Kidney glomerular epithelial cell (primary cell): ENCODE measurements around the gene TIMP1.

Source experiments
- DNase-seq: peaks from one replicate; lab custom pipeline; 2025; lab: John Stamatoyannopoulos, UW

Gene TIMP1

DNA sequence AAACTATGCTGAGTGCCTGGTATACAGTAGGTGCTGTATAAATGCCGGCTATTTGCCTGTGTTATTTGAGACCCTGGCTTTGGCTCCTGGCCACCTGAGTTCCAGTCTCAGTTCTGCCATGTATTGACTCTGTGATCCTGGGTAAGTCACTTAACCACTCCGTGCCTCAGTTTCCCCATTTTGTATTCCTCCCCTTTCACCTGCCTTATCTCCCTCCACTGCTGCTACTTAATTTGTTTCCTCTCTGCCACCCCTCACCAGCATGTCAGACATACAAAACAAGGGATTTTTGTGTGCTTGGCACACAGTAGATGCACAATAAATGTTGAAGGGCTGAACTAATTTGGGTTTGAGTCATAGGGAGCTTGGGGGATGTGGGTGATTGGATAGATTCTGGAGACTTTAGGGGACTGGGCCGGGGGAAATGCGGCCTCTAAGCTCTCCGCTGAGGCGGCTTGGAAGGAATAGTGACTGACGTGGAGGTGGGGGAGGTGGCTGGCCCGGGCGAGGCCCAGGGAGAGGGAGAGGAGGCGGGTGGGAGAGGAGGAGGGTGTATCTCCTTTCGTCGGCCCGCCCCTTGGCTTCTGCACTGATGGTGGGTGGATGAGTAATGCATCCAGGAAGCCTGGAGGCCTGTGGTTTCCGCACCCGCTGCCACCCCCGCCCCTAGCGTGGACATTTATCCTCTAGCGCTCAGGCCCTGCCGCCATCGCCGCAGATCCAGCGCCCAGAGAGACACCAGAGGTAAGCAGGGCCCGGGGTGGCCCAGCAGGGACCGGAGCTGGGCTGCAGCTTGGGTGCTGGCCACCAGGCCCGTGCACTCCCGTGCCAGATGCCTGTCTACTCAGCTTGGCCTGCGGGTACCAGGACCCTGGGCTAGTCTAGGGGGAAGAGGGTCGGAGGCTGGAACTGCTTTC, at the start of gene TIMP1:
Gene TIMP1, plus strand, starts transcription at position 706 of the 917 bp plus-strand sequence. CDS start 980 bp downstream, outside the sequence.
- DNase-seq = peak; percentile 74

DNA sequence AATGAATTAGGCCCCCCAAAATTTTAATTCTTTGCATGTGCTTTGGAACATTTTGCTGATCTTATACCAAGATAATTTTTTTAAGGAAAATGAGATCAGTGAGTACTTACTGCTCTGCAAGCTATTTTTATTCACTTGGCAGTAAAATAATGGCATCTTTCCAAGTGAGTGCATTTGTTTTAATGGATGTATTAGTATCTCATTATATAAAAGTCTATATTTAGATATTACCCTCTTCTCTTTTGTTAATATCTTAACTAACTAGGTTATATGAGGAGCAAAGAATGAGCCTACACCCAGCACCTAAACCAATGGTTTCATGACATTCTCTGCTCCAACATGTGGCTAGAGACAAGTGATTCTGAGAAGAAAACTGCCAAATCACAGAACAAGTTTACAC, 42.4 kb upstream of the TIMP1 start:
- DNase-seq = no peak

- peak; percentile 80 for DNase-seq
Measured at GRCh38 chrX:47540754-47541538, 41.3 kb upstream of the TIMP1 start.

- no peak for DNase-seq
Measured at GRCh38 chrX:47543496-47543895, 38.7 kb upstream of the TIMP1 start.

DNA sequence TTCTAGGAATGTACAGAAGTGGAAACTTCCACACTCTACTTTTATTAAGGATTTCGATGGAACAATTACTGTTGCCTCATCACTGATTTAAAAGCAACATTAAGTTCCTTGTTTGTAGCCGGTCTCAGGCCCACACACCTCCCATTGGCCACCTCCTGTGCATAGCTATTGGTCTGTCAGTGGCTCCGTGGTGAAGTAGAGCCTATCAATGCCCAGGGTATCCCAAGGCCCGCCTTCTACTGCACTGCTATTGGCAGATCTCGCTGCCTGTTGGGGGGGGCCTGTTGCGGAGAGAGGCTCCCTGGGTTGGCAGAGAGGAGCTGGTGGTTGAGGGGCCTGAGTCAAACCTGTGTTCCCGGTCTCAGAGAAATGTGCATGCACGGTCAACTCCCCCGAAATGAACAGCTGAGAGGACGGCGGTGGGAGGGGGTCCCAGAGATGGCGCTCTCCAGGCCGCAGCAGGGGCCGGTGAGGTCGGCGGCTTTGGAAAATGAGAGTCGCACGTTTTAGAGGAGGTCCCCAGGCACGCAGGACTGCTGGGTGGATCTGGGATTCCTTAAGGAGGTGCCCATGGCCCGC, 26.1 kb upstream of the TIMP1 start:
- peak; percentile 87 for DNase-seq

DNA sequence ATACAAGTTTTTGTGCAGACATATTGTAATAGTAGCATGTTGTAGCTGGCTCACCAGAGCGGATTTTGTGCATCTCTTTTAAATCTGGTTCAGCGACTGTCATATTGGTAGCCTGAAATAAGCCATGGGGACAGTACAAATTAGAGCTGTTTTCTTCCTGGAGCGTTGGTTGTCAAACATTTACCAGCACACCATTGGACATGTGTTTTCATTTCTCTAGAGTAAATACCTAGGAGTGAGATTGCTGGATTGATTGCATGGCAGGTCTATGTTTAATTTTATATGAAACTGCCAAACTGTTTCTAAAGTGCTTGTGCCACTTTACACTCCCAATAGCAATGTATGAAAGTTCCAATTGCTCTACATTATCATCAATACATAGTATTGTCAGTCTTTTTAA, 23.8 kb upstream of the TIMP1 start:
- no peak for DNase-seq

DNA sequence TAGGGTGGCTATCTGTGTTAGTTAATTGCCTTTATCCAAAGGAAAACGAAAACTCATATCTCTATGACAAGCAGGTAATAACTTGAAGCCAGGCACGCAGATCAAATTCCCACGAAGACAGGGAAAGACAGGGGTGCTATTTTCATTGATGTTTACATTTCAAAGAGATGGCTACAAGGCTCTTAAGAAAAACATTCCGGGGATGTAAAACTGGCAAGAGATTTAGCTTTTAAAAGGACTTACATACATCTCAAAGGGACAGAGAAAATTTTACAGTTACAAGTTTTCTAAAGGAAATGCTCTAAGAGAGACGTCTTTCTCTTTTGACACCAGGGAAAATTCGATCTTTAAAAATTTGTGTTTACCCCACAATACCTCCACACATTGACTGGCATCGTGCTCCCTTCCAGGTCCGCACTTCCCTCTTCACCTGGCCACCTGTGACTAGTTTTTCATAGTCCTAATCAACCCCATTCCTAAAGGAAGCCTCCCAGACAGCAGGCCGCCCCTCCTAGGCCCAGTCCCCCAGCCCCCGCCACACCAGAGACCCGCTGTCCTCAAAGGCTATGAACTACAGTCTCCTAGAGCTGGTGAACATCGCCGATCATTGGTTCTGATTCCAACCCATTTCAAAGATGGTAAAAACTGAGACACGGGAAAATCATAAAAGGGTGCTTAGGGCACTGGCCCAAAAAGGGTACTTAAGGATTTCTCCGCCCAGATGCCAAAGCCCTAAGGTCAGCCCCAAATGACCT, 21.9 kb upstream of the TIMP1 start:
- DNase-seq = no peak

DNA sequence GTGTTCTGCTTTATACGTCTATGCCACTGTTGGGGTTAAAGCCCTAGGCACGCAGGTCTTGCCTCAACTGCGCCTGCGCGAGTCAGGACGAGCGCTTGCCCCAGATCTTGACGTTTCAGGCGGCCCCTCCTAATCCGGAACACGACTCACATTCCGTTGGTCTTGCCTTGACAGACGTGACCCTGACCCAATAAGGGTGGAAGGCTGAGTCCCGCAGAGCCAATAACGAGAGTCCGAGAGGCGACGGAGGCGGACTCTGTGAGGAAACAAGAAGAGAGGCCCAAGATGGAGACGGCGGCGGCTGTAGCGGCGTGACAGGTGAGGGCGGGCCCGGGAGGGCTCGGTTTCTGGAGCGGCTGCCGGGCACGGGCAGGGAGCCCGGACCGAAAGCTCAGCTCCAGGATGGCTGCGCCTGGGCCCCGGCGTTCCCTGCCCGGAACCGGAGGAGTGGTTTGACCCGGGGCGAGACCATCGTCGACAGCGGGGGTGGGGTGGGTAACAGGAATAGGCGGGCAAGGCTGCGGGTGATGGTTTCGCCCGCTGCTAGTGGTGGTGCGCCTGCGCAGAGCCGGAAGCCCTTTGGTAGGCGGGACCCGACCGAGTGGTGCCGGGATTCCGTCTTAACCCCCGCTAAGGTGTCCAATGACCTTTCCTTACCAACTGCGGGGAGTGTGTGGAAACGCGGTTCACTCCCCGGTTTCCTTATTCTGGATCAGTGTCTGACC, 21.1 kb upstream of the TIMP1 start, which contains the start of gene ARAF:
Gene ARAF, plus strand, starts transcription at position 272 of the 725 bp plus-strand sequence. CDS start 1,763 bp downstream, outside the sequence.
- DNase-seq = peak; percentile 83

- no peak for DNase-seq
Measured at GRCh38 chrX:47561659-47562151, 20.5 kb upstream of the TIMP1 start.

GRCh38 chrX:47562615-47563243, 19.5 kb upstream of the TIMP1 start:
- DNase-seq = no peak

GRCh38 chrX:47563801-47564315, 18.4 kb upstream of the TIMP1 start:
- no peak for DNase-seq

DNA sequence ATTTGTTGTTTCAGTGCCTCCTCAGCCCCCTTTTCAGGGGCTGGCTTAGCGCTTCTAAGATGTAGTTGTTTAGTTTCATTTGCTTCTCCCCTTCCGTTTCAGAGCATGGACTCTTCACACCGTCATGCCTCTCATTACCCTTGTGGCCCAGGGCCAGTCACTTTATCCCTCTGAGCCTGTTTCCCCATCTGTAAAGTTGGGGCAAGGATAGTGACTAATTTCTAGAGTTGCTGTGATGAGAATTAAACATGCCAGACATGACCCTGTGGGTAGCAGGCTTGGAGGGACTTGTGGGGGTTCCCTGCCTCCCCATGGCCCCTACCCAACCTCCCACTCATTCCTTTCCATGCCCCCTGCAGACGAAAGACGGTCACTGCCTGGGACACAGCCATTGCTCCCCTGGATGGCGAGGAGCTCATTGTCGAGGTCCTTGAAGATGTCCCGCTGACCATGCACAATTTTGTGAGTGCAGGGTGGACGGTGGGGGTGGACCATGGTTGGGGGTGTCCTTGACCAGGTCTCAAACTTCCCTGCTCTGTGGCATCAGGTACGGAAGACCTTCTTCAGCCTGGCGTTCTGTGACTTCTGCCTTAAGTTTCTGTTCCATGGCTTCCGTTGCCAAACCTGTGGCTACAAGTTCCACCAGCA, 17.7 kb upstream of the TIMP1 start:
- DNase-seq = no peak

GRCh38 chrX:47566841-47567240, 15.4 kb upstream of the TIMP1 start:
- DNase-seq = no peak

DNA sequence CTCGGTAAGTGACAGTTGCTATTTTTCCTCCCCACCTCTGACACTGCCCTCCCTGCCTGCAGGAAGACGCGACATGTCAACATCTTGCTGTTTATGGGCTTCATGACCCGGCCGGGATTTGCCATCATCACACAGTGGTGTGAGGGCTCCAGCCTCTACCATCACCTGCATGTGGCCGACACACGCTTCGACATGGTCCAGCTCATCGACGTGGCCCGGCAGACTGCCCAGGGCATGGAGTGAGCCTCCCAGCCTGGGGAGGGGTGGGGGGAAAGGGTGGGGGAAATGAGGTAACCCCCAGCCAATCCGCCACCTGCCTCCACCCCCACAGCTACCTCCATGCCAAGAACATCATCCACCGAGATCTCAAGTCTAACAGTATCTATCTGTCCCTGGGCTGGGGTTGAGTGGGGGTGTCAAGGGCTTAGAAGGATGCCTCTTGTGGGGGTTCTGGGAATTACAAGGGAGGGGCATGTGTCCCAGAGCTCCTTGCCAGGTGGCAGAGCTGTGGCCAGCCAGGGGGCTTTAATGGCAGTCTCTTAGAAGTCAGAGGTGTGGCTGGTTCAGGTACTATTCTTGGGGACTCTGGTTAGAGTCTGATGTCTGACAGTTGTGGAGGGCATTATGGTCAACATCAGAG, 13.5 kb upstream of the TIMP1 start:
- no peak for DNase-seq

- DNase-seq = no peak
Measured at GRCh38 chrX:47570794-47571193, 11.4 kb upstream of the TIMP1 start.

DNA sequence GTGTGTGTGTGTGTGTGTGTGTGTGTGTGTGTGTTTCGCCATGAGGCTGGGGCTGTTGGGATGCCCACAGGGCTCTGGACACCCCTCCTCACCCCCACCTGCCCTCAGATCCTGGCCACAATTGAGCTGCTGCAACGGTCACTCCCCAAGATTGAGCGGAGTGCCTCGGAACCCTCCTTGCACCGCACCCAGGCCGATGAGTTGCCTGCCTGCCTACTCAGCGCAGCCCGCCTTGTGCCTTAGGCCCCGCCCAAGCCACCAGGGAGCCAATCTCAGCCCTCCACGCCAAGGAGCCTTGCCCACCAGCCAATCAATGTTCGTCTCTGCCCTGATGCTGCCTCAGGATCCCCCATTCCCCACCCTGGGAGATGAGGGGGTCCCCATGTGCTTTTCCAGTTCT, 11.0 kb upstream of the TIMP1 start:
- no peak for DNase-seq

DNA sequence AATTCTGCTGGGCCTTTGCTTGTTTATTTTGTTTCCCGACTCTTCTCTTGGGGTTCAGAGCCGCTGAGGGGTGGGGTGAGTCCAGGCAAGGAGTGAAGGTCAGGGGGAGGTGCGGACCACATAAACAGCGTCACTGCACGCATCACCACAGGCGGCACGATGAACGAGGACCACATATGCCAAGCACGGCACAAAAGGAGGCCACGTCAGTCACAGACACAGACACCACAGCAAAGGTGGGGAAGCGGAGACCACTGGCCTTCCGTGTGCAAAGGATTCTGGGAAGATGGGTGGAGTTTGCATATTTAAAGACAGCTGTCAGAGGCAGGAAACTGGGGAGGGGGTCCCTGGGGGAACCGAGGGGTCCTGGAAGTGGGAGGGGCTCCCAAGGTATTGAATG, 10.3 kb upstream of the TIMP1 start:
- DNase-seq = no peak

GRCh38 chrX:47572773-47573340, 9.4 kb upstream of the TIMP1 start:
- DNase-seq = no peak
